ENCODE measurements around the gene SHB. TPM values are rescaled to one million over a fixed set of nuclear protein-coding genes. Genes with fewer than 3 reads are reported as not detected.

The SHB gene
- total RNA-seq, 1 experiment from 2014 or later, result 28.7 TPM

- no peak for TF ChIP-seq FOSL1 (IDR thresholded peaks at IDR 0.05; ENCODE audit: low read depth)
- TF ChIP-seq RAD21 (IDR thresholded peaks at IDR 0.05; ENCODE audit: low read depth), result no peak
- no peak for TF ChIP-seq SRF (IDR thresholded peaks at IDR 0.05; ENCODE audit: low read depth)
- no peak for TF ChIP-seq POLR2AphosphoS5 (IDR thresholded peaks at IDR 0.05; ENCODE audit: low read depth, low read length)
- TF ChIP-seq, protein P1, sequence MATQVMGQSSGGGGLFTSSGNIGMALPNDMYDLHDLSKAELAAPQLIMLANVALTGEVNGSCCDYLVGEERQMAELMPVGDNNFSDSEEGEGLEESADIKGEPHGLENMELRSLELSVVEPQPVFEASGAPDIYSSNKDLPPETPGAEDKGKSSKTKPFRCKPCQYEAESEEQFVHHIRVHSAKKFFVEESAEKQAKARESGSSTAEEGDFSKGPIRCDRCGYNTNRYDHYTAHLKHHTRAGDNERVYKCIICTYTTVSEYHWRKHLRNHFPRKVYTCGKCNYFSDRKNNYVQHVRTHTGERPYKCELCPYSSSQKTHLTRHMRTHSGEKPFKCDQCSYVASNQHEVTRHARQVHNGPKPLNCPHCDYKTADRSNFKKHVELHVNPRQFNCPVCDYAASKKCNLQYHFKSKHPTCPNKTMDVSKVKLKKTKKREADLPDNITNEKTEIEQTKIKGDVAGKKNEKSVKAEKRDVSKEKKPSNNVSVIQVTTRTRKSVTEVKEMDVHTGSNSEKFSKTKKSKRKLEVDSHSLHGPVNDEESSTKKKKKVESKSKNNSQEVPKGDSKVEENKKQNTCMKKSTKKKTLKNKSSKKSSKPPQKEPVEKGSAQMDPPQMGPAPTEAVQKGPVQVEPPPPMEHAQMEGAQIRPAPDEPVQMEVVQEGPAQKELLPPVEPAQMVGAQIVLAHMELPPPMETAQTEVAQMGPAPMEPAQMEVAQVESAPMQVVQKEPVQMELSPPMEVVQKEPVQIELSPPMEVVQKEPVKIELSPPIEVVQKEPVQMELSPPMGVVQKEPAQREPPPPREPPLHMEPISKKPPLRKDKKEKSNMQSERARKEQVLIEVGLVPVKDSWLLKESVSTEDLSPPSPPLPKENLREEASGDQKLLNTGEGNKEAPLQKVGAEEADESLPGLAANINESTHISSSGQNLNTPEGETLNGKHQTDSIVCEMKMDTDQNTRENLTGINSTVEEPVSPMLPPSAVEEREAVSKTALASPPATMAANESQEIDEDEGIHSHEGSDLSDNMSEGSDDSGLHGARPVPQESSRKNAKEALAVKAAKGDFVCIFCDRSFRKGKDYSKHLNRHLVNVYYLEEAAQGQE (IDR thresholded peaks at IDR 0.05; ENCODE audit: low read depth), result no peak
- no peak for TF ChIP-seq EZH2phosphoT487 (IDR thresholded peaks at IDR 0.05; ENCODE audit: borderline replicate concordance)
- ChIA-PET POLR2A (no interaction called here), CTCF (interaction anchor here (2.3 kb wide), 1 partner anchor 10 kb away, joined by 10 read pairs; no protein-coding TSS in a partner anchor), RAD21 (ENCODE audit: low non-redundant PET in 1 of 2, low total read pairs in 2 of 2, uncharacterized antibody in 2 of 2, unreplicated experiment in 2 of 2) (no interaction called here)
- H2AFZ ChIP-seq (ENCODE audit: low read depth, low read length, poor library complexity, severe bottlenecking), result no peak overlapping the region
- no peak overlapping the region for H3K9ac ChIP-seq (ENCODE audit: low read length)
- peaks cover 10% of the 10 kb centered on the region; the same call in 1 of the 2 replicates for H3K79me2 ChIP-seq (ENCODE audit: insufficient read depth, low read length)
- H3K9me2 ChIP-seq (ENCODE audit: insufficient read depth), result no peaks in the 10 kb centered on the region
- peaks cover 7 to 13% of the 10 kb centered on the region in 2 experiments; a peak in 3 of 4 replicates for H3K36me3 ChIP-seq (ENCODE audit: control insufficient read depth in 1 of 2, insufficient read depth in 2 of 2, low read length in 2 of 2)
- H3K9me3 ChIP-seq (ENCODE audit: control insufficient read depth in 1 of 2, insufficient read depth in 1 of 2, low read depth in 1 of 2, low read length in 2 of 2), result no peaks in the 10 kb centered on the region
- no peak for DNase-seq (ENCODE audit: low read depth, low spot score)
- ATAC-seq, result no peak
- H4K20me1 ChIP-seq (ENCODE audit: insufficient read depth), result no peaks in the 10 kb centered on the region
- no peak overlapping the region for H3K27ac ChIP-seq (ENCODE audit: low read depth, low read length)
- peaks cover 27 to 37% of the 10 kb centered on the region in 2 experiments for H3K4me1 ChIP-seq (ENCODE audit: control insufficient read depth in 1 of 2, insufficient read depth in 2 of 2, low read length in 2 of 2)
- H3K27me3 ChIP-seq (ENCODE audit: insufficient read depth, low read length), result no peaks in the 10 kb centered on the region
- no peak overlapping the region for H3K4me3 ChIP-seq (replicated peaks in 1 of 2; ENCODE audit: low read depth in 1 of 2, low read length in 2 of 2)
- intact Hi-C loops (cut with micrococcal nuclease), result no loop called here
- H3K4me2 ChIP-seq (ENCODE audit: low read length), result no peak overlapping the region
- no TSS peak for BruUV-seq (replicated peaks)
These were observed 145.8 kb downstream of the SHB start for GRCh38 chr9:37923118-37923795.
